Kidney (tissue), 14 donors: ENCODE results near the gene PRSS36. TPM values are rescaled to one million over a fixed set of nuclear protein-coding genes. Genes with fewer than 3 reads are reported as not detected.

Experiments
- DNase-seq, 5 donors: peaks; one replicate each; pipeline ENCODE4 v3.0.0-alpha.2; 2013 to 2020
- FAIRE-seq: peaks from 2 replicates; lab custom pipeline; 2012; peaks lifted over from hg19 to GRCh38; lab: Jason Lieb, UNC
- H3K27ac ChIP-seq, 2 donors: one replicate each; pipeline ENCODE4 v1.7.0; 2013; ENCODE audit warnings: low read depth in 2 of 2, low read length in 2 of 2, inconsistent platforms in 1 of 2
- H3K27me3 ChIP-seq: one replicate; pipeline ENCODE4 v1.7.1; 2013; ENCODE audit warnings: low read length, inconsistent platforms; ENCODE audit not compliant: control insufficient read depth, insufficient read depth
- H3K36me3 ChIP-seq, 3 donors: one replicate each; pipeline versions ENCODE4 v1.7.0 to v1.7.1; 2013; ENCODE audit warnings: low read length in 3 of 3, control low read depth in 1 of 3, inconsistent platforms in 1 of 3; ENCODE audit not compliant: insufficient read depth in 3 of 3, control insufficient read depth in 2 of 3
- H3K4me1 ChIP-seq, 3 donors: one replicate each; pipeline versions ENCODE4 v1.7.0 to v1.7.1; 2013; ENCODE audit warnings: low read length in 3 of 3, inconsistent platforms in 1 of 3, low read depth in 1 of 3; ENCODE audit not compliant: control insufficient read depth in 2 of 3, insufficient read depth in 2 of 3
- H3K4me3 ChIP-seq, 3 donors: one replicate each; pipeline versions ENCODE4 v1.7.0 to v1.8.1; 2013; ENCODE audit warnings: low read length in 3 of 3, control low read depth in 1 of 3, inconsistent platforms in 1 of 3
- H3K9ac ChIP-seq, 3 donors: one replicate each; pipeline versions ENCODE4 v1.7.0 to v1.7.1; 2013; ENCODE audit warnings: low read length in 3 of 3, control low read depth in 1 of 3, inconsistent platforms in 1 of 3
- H3K9me3 ChIP-seq, 3 donors: one replicate each; pipeline versions ENCODE4 v1.7.0 to v1.7.1; 2013; ENCODE audit warnings: low read length in 3 of 3, control low read depth in 1 of 3, inconsistent platforms in 1 of 3; ENCODE audit not compliant: control insufficient read depth in 2 of 3, insufficient read depth in 1 of 3
- intact Hi-C: fragments of 100-400 bp; cut with DNase I; formaldehyde crosslinking; loops from one replicate; pipeline ENCODE4 v1.11.1; 2022
- polyA plus RNA-seq: library from polyadenylated mRNA; stranded (reverse); fragments of 350-450 nt; fragmentation: Illumina TruSeq; extraction: RNeasy Lipid Tissue Mini Kit (QIAGEN cat#74804); gene quantifications from one replicate; pipeline ENCODE4 v1.2.3, GENCODE V29; 2014; ENCODE audit warnings: low read depth, low replicate concordance; ENCODE audit not compliant: insufficient read depth
- total RNA-seq: library from RNA; stranded (reverse); fragmentation: NEBNext Ultra II Directional; extraction: Animal tissue kit (Norgen Biotek cat#: 25700); gene quantifications from one replicate; pipeline ENCODE4 v1.2.1, GENCODE V29; 2021
- TF ChIP-seq, protein P1 (sequence below): IDR thresholded peaks from 3 replicates; pipeline ENCODE4 v1.5.1; 2012; ENCODE audit warnings: mild to moderate bottlenecking, moderate library complexity, borderline replicate concordance; ENCODE audit not compliant: insufficient read depth; ENCODE audit errors: extremely low read depth
- donor health status: control.
- donor health status: control.
- donor health status: control.
- donor health status: control.
- donor health status: control.
- donor health status: DM: yes; HTN: yes; CAD: no.
- donor health status: Normal renal cell carcinoma (clear cell type).

The PRSS36 gene
- total and polyA plus RNA-seq, 2 donors from 2014 or later = 1.7 to 4.1 TPM

DNA sequence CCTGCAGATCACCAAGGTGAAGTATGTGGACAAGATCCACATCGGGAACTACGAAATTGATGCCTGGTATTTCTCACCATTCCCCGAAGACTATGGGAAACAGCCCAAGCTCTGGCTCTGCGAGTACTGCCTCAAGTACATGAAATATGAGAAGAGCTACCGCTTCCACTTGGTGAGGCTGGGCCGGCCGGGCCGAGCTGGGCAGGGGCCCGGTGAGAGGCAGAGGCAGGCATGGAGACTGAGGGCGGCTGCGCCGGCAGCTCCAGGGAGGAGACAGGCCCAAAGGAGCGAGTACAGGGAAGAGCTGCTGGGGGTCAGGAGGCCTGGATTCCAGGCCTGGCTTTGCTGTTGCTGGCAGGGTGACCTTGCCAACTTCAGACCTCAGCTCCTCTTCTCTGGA, 22.7 kb downstream of the PRSS36 start:
- DNase-seq (no peak), FAIRE-seq (no peak)
- H3K4me1 ChIP-seq = peaks cover 0 to 34% (median 10%) of the 10 kb centered on the region in 3 donors
- H3K36me3 ChIP-seq = peaks cover 6 to 27% (median 10%) of the 10 kb centered on the region in 3 donors
- TF ChIP-seq, protein P1, sequence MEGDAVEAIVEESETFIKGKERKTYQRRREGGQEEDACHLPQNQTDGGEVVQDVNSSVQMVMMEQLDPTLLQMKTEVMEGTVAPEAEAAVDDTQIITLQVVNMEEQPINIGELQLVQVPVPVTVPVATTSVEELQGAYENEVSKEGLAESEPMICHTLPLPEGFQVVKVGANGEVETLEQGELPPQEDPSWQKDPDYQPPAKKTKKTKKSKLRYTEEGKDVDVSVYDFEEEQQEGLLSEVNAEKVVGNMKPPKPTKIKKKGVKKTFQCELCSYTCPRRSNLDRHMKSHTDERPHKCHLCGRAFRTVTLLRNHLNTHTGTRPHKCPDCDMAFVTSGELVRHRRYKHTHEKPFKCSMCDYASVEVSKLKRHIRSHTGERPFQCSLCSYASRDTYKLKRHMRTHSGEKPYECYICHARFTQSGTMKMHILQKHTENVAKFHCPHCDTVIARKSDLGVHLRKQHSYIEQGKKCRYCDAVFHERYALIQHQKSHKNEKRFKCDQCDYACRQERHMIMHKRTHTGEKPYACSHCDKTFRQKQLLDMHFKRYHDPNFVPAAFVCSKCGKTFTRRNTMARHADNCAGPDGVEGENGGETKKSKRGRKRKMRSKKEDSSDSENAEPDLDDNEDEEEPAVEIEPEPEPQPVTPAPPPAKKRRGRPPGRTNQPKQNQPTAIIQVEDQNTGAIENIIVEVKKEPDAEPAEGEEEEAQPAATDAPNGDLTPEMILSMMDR = no peak
- H3K27ac ChIP-seq = no peak overlapping the region
- H3K9me3 ChIP-seq = no peaks in the 10 kb centered on the region
- H3K4me3 ChIP-seq = no peak overlapping the region
- H3K9ac ChIP-seq = no peak overlapping the region
- intact Hi-C loops = no loop called here
- no peaks in the 10 kb centered on the region for H3K27me3 ChIP-seq

DNA sequence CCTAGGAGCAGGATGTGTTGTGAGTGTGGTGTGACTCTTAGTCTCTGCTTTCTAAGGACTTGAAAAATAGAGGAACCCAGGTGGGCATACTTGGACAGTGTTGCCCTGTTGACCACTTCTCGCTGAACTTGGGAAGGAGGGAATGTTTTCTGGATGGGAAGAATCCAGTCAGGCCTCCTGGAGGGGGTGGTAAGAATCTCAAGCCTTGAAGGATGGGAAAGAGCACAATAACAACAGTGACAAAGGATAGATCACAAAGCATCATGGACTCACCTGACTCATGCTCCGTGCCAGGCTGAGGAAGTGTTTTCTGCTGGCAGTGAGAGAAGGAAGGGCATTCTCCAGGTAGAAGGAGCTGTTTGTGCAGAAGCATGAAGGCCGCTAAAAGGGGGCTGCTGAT, 24.0 kb downstream of the PRSS36 start:
- no peak overlapping the region for H3K9ac ChIP-seq
- peaks cover 0 to 25% (median 0%) of the 10 kb centered on the region in 3 donors for H3K4me1 ChIP-seq
- H3K27me3 ChIP-seq = no peaks in the 10 kb centered on the region
- H3K27ac ChIP-seq = no peak overlapping the region
- TF ChIP-seq, protein P1 = no peak
- no peak overlapping the region for H3K4me3 ChIP-seq
- intact Hi-C loops = no loop called here
- no peaks in the 10 kb centered on the region for H3K9me3 ChIP-seq
- DNase-seq (no peak), FAIRE-seq (no peak)
- H3K36me3 ChIP-seq = peaks cover 6 to 23% (median 11%) of the 10 kb centered on the region in 3 donors

DNA sequence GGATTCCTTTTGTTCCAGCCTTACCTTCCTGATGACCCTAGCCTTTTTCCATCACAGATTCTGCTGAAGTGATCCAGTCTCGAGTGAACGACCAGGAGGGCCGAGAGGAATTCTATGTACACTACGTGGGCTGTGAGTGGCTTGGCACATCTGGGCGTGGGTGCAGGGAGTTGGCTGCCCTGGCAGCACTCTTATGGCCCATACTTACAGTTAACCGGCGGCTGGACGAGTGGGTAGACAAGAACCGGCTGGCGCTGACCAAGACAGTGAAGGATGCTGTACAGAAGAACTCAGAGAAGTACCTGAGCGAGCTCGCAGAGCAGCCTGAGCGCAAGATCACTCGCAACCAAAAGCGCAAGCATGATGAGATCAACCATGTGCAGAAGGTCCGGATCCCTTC, 29.7 kb downstream of the PRSS36 start:
- Histone ChIP-seq H3K4me3 (no peak overlapping the region), H3K27ac (no peak overlapping the region), H3K36me3 (peaks cover 5 to 19% (median 14%) of the 10 kb centered on the region in 3 donors), H3K27me3 (no peaks in the 10 kb centered on the region), H3K9ac (no peak overlapping the region), H3K4me1 (peaks cover 4 to 11% (median 9%) of the 10 kb centered on the region in 3 donors), H3K9me3 (no peaks in the 10 kb centered on the region)
- DNase-seq = no peak
- TF ChIP-seq, protein P1 = no peak
- intact Hi-C loops = no loop called here
- FAIRE-seq = no peak
